RKO (cell line): ENCODE data around the gene BRAF.
"Not testable (repeated sequence)": the region's sequence is repeated elsewhere in the genome, so short reads cannot be mapped to it uniquely, and the experiment has no call there.

Experiments
- DNase-seq: peaks from one replicate; pipeline ENCODE4 v3.0.0-alpha.2; 2016; ENCODE audit warnings: low spot score

BRAF gene

DNA sequence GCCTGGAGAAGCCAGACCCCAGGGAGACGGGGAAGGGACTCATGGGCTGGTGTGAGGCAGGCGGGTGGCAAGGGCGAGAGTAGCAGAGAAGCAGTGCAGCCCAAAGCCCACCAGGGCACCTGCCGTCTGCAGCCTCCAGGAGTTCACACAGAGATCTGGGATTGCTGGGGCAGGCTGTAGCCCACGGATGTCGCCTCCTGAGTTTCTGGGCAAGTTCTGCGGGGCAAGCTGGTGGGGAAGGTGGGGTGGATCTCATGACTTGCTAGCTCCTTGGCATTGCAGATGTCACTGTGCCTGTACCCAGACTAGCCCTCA, 246.0 kb downstream of the BRAF start:
- no peak for DNase-seq

DNA sequence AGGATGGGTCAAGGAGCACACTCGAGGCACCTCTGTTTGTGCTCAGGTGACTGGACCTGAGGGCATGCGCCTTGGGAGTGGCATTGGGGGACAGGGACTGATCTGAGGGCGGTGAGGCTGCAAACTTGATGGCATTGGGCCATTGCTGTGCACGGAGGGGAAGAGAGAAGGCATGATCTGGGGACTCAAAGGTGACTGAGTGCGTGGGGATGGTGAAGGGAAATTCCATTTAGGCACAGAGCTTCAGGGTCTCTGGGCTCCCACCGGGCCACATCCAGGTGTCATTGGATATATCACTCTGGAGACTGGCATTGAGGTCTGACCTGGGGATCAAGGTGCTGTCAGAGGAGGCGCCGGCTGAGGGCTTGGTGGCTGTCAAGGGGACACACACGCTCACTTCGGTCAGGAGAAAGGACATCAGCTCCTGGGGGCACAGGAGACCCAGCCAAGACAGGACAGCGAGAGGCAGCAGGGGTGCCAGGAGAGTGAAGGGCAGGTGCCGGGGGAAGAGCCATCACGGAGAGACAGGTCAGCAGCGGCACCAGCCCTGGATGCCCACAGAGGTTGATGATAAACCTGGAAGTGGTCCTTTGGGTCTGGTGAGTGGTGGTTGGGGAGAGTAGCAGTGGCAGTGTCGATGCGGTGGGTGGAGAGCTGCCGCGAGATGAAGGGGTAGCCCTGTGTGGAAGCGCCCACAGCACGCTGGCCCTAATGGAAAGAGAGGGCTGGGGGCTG, 246.5 kb downstream of the BRAF start:
- DNase-seq, result no peak

DNA sequence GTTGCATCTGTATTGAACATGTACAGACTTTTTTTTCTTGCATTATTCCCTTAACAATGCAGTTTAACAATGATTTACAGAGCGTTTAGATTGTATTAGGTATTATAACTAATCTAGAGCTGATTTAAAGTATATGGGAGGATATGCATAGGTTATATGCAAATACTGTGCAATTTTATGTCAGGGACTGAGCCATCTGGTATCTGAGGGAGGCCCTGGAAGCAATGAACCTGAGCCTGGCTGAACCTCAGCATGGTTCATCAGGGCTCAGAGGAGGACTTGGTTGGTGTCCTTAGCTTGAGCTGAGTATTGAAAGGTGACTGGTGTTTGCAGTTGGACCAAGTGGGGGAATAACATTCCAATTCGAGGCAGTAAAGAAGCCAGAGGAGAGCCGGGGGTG, 247.2 kb downstream of the BRAF start:
- DNase-seq, result no peak

DNA sequence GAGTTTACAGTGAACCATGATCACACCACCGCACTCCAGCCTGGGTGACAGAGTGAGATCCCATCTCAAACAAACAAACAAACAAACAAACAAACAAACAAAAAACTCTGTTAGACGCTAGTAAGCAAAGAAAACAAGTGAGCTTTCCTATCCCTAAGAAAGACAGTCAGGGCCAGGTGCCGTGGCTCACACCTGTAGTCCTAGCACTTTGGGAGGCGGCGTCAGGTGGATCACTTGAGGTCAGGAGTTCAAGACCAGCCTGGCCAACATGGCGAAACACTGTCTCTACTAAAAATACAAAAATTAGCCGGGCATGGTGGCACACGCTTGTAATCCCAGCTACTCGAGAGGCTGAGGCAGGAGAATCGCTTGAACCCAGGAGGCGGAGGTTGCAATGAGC, 247.8 kb downstream of the BRAF start:
- DNase-seq, result not testable (repeated sequence)

DNA sequence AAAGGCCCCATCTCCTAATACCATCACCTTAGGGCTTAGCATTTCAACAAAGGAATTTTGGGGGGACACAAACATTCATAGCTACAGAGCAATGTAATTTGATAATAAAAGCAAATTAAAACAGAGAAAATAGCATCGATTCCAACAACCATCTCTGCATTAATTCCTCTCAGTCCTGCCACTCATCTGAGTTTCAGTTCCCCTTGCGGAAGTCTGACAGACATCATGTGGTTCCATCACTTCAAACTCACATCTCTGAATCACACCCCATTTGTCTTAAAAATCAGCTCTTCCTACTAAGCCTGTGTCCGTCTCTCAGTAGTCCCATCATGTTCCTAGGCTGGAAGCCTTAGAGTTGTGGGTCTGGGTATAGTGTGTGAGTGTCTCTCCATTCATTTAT, 248.4 kb downstream of the BRAF start:
- DNase-seq, result no peak

DNA sequence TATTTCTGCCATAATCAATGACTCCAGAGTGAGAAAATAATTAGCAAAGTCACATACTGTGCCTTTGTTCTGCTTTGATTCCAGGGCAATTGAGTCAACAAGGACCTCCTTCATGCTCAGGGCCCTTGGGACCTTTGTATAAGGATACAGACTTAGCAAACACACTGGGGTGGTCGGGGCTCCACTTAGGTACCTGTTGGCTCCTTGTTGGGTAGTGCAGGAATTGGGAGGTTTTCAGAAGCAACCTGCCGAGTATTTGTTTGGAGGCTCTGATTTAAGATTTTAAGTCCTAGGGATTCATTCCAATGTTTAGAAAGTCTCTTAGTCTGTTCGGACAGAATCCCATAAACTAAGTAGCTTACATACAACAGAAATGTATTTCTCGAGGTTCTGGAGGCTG, 249.0 kb downstream of the BRAF start:
- DNase-seq, result no peak

DNA sequence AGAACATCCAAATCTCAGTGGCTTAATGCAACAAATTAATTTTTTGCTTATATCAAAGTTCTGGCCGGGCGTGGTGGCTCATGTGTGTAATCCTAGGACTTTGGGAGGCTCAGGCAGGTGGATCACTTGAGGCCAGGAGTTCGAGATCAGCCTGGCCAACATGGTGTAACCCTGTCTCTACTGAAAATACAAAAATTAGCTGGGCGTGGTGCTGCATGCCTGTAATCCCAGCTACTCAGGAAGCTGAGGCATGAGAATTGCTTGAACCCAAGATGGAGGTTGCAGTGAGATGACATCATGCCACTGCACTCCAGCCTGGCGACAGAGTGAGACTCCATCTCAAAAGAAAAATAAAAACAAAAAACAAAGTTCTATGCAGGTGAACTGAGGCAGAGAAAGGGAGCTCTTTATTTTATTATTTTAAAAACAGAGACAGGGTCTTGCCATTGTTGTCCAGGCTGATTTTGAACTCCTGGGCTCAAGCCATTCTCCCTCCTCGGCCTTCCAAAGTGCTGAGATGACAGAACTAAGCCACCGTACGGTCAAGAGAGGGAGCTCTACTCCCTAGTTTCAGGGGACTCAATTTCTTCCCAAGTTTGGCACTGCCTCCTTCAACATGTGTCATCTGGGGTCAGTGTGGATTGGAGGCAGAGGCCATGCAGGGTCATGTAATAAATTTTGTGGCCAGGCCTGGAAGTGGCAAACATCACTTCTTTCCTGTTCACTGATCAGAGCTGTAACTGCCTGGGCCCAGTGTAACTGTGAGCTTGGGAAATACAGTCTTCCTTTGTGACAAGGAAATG, 249.6 kb downstream of the BRAF start:
- DNase-seq, result peak; percentile 90

DNA sequence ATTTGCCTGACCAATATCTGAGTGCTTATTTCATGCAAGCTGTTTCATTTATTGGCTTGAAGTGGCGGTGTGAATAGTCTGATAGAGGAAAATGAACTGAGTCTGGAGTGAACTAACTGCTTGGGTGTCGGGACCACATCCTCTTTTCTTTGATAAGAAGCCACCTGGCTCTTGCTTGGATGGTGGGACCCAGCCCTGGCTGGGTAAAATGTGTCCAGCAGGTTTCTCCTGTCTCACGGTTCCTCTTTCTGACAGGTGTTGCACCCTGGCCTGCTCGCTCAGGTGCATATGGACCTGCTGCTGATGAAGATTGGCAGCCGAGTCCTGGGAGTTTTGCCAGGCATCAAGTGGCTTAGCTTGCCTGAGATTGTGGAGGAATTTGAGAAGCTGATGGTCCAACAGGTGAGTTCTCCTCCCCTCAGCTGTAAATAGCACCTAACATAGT, 250.4 kb downstream of the BRAF start:
- DNase-seq, result no peak

DNA sequence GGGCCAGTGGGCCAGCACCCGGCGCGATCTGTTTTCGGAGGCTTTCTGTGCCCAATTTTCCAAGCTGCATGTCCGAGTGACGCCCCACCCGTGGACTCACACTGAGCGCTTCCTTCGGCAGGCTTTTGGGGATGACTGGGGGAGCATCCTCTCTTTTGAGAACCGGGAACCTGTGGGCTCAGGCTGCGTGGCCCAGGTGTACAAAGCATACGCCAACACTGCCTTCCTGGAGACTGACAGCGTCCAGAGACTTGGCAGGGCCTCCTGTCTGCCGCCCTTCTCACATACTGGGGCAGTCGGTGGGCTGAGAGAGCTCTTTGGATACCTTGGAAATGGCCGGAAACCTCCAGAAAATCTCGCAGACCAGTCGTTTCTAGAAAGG, 251.0 kb downstream of the BRAF start:
- no peak for DNase-seq

DNA sequence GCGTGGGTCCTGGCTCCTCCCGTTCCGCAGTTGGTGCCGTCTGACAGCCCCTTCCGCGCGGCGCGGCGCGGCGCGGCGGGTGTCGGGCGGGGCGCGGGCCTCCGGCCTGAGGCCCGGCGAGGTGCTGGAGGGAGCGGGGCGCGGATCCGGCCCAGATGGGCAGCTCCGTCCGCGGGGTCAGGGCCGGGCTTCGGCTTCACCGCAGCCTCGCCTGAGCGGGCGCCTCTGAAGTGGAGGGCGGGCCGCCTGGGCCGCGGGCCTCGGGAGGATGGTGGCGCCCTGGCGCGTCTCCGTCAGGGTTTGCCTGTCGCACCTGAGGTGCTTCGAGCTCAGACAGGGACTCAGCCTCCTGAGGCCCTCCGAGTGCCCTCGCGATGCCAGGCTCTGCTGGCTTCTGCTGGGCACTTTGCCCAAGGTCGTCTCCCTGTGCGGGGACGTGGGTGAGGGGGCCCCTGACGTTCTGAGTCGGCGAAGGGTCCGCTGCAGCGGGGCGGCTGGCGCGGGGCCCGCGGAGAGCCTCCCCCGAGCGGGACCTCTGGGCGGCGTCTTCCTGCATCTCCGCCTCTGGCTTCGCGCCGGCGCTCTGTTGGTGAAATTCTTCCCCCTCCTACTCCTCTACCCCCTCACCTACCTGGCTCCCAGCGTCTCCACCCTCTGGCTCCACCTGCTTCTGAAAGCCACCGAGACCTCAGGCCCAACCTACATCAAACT, 251.5 kb downstream of the BRAF start:
- peak; percentile 51 for DNase-seq

DNA sequence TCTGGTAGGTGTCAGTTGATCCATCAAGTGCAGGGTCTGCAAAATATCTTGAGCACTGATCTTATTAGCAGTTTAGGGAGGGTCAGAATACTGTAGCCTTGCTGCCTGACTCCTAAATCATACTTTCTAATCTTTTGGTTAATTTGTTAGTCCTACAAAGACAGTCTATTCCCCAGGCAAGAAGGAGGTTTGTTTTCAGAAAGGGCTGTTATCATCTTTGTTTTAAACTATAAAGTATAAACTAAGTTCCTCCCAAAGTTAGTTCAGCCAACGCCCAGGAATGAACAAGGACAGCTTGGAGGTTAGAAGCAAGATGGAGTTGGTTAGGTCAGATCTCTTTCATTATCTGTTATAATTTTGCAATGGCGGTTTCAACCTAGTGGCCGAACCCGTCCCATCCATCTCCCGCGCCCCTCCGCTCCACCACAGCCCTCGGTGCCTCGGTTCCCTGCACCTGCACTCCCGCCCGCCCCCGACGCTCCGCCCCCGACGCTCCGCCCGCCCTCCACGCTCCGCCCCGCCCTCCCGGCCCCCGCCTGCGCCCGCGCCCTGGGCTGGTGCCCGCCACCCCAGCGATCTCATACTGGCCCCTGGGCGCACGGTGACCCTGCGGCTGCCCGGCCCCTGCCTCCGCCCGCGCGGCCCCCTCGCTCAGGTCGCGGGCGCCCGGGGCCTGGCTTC, 252.2 kb downstream of the BRAF start, which contains the start of gene ADCK2:
ADCK2 (plus strand) TSS at position 564 of the 681 bp plus-strand sequence. CDS start 386 bp downstream, outside the sequence.
- DNase-seq, result peak; percentile 66

DNA sequence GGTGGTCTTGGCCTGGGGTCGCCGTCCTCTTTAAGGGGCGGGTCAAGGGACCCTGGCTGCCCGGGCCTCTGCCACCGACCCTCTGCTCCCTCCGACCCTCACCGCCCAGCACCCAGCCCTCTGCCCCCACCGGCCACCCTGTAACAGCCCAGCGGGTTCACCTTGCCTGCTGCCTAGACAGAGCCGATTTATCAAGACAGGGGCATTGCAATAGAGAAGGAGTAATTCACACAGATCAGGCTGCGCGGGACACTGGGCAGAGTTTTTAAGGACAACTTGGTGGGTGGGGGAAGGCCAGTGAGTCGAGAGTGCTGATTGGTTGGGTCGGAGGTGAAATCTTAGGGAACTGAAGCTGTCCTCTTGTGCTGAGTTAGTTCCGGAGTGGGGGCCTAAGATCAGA, 252.8 kb downstream of the BRAF start:
- DNase-seq, result no peak

DNA sequence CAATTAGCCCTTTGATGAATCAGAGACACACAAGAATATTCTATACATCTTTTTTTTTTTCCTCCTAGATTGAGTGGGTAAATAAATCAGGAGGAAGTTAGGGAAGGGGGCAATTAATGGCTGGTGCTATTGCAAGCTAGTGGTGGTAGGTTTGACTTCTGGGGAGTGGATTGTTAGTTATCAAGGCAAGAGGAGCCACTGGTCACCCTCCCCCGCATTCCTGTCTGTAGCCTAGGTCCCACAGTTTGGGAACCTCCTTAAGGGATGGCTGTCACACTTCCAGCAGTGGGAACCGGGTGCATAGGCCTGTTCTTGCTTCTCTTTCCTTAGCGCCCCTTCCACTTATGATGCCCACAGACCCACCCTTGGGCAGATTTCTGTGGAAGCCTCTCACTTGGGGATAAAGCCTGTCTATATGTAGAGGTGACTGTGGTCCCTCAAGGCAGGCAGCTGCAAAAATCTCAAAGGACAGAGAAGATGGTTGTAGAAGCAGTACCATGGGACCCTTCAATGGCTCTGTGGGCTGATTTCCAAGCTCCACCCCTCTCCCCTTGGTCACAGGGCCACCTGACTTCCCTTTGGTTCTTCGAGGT, 254.3 kb downstream of the BRAF start:
- DNase-seq, result no peak

DNA sequence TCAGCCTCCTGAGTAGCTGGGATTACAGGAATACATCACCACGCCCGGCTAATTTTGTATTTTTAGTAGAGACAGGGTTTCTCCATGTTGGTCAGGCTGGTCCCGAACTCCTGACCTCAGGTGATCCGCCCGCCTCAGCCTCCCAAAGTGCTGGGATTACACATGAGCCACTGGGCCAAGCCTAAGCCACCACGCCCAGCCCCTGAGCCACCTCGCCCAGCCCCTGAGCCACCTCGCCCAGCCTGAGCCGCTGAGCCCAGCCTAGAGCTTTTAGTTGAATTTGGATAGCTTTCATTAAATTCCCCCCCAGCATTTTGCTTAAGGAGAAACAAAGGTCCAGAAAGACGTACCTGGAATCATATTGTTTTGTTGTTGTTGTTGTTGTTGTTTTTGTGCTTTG, 254.9 kb downstream of the BRAF start:
- not testable (repeated sequence) for DNase-seq

DNA sequence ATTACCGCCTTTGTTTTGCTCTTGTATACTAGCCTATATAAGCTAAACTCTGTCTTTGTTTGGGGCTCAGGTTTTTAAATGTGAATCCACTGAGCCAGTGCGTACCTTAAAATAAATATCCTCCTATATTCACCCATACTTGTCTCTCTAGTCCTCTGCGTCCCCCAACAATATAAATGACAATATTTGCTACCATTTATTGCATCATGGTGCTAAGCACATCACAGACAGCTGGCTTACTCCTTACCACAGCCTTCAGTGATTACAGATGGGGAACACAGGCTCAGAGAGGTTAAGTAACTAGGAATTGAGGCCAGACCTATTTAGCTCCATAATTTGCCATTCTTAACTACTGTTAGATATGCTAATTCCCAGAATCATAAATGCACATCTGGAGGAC, 255.4 kb downstream of the BRAF start:
- no peak for DNase-seq
